ENCODE measurements around the gene SDHAF2.

Gene SDHAF2

DNA sequence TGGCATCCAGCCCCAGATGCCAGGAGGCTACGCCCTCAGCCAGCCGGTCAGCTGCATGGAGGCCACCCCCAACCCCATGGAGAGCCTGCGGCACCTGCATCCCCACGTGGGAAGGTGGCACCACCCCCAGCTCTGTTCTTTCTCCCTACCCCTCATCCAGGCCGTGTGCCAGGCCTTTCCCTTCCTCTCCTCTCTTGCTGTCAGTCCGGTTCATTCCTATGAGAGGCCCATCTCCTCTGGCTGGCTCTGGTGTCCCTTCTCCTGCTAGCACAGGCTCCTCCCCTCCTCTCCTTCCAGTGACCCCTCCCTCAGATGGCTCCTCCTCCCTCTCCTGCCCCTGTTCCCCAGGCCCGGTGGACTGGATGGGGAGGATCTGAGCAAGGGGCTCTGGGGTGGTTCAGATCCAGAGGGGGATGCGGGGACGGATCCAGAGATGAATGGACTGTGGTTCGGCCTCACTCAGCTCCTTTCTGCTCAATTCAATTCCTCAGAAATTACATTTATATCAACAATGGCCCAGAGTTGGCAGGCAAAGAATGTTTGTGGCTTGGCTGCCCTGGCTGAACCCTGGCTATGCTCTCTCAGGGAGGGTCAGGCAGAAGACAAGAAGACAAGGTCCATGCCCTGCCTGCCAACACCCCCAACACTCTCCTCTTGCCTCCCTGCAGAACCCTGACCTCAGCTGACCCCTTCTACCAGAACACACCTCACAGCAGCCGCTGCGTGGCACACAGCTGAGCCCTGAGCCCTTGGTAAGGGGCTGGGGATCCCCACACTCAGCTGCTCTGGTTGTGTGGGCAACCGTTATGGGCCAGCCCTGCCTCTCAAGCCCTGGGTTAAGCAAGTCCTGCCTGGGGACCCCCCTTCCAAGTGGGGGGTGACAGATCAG lies 60.2 kb downstream of the SDHAF2 start:
- DNase-seq (ENCODE audit: insufficient read length, low spot score) (no peak), FAIRE-seq (no peak)
- TF ChIP-seq POU2F2 (IDR thresholded peaks at IDR 0.05; ENCODE audit: low read depth, low read length) = no peak
- no peak for TF ChIP-seq TAF1 (IDR thresholded peaks at IDR 0.05; ENCODE audit: low read depth, low read length)
- TF ChIP-seq SPI1 (IDR thresholded peaks at IDR 0.05; ENCODE audit: low read depth, low read length) = no peak
- no peak for TF ChIP-seq POLR2A (IDR thresholded peaks at IDR 0.05; ENCODE audit: low read depth, low read length)
- no peak for TF ChIP-seq PAX5 (IDR thresholded peaks at IDR 0.05; ENCODE audit: insufficient read depth, low read length, severe bottlenecking)
- no peak for TF ChIP-seq POLR2AphosphoS5 (IDR thresholded peaks at IDR 0.05; ENCODE audit: low read depth, low read length)

DNA sequence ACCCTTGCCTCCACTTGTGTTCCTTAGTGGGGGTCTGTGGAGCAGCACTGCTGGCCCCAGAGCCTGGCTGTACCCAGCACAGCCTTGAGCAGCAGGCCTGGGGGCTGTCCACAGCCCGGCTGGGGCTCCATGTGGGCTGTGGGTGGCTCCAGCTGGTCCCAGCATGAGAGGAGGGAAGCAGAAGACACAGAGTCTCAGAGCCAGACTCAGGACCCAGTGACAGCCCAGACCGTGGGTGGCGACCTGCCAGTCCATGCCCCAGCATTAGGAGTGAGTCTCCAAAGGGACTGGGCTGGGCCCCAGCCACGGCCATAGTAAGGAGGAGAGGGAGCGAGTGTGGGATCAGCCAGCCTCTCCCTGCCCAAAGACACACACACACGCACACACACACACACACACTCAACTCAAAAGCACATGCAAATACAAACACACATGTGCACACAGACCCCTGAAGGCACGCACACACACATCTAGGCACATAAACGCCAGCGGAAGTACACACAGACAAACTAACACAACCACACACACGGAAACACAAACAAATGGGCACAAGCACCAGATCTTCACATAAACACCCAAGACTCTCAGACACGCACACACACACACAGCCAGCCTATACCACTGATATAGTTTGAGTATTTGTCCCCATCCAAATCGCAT lies 61.9 kb downstream of the SDHAF2 start:
- FAIRE-seq (no peak), DNase-seq (ENCODE audit: insufficient read length, low spot score) (no peak)
- TF ChIP-seq TAF1 (IDR thresholded peaks at IDR 0.05; ENCODE audit: low read depth, low read length) (no peak), POLR2AphosphoS5 (IDR thresholded peaks at IDR 0.05; ENCODE audit: low read depth, low read length) (no peak), SPI1 (IDR thresholded peaks at IDR 0.05; ENCODE audit: low read depth, low read length) (no peak), PAX5 (IDR thresholded peaks at IDR 0.05; ENCODE audit: insufficient read depth, low read length, severe bottlenecking) (no peak), POLR2A (IDR thresholded peaks at IDR 0.05; ENCODE audit: low read depth, low read length) (no peak), POU2F2 (IDR thresholded peaks at IDR 0.05; ENCODE audit: low read depth, low read length) (no peak)

DNA sequence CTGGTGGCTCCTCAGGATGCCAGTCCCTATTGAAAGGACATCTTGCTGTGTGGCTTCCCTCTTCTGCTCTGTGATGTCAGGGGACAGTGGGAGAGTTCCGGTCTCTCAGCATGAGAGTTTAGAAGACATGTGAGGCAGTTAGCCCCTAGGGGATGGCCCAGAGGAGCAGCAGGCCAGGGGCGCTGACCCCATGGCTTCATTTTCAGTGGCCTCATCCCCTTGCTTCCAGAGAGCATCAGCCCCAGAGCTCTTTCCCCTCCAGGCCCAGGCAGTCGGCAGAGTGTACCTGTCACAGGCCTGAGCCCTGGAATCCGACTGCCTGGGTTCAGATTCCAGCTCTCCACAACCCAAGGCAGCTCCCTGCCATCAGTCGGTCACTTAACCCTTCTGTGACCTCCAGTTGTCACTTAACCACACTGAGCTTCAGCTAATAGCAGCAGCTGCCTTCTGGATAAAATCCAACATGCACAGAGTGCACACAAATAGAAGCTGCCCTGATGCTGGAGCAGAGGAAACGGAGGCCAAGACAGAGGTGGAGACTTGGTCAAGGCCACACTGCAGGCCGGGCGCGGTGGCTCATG lies 64.5 kb downstream of the SDHAF2 start:
- TF ChIP-seq POLR2A (IDR thresholded peaks at IDR 0.05; ENCODE audit: low read depth, low read length) = no peak
- DNase-seq (ENCODE audit: insufficient read length, low spot score) (no peak), FAIRE-seq (no peak)

DNA sequence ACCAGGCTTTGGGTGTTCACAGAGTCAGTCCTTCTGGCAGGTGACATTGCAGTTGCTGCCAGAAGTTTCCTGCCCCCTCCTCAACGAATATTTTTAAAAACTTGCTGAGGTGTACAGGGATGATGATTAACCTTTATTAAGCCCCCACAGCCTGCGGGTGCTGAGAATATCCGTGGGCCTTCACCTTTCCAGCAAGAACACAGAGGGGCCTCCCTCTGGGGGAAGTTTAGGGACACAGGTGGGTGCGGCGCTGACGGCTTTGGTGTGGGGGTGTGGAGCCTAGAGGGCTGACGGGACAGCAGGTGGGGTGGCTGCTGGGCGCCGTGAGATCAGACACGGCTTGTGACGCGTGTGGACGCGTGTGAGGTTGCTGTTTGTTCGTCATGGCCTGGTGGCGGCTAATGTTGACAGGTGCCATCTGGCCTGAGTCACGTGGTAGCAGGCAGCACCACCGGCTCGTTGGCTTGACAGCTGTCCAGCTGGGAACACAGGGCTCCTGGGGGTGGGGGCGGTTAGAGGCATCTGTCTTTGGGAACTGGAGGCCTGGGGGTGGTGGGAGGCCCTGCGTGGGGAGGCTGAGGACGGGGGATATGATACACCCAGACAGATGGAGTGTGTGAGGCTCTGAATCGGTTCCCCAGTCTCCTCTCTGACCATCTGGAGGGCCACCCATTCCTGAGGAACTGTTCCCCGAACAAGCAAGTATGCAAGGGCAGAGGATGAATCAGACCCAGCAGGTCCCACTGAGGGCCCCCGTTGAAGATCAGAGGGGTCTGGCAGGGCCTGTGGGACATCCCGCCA lies 66.1 kb downstream of the SDHAF2 start:
- DNase-seq (ENCODE audit: insufficient read length, low spot score) (no peak), FAIRE-seq (no peak)
- TF ChIP-seq POLR2AphosphoS5 (IDR thresholded peaks at IDR 0.05; ENCODE audit: low read depth, low read length) = no peak
- TF ChIP-seq POU2F2 (IDR thresholded peaks at IDR 0.05; ENCODE audit: low read depth, low read length) = no peak
- TF ChIP-seq PAX5 (IDR thresholded peaks at IDR 0.05; ENCODE audit: insufficient read depth, low read length, severe bottlenecking) = no peak
- no peak for TF ChIP-seq POLR2A (IDR thresholded peaks at IDR 0.05; ENCODE audit: low read depth, low read length)
- no peak for TF ChIP-seq SPI1 (IDR thresholded peaks at IDR 0.05; ENCODE audit: low read depth, low read length)
- no peak for TF ChIP-seq TAF1 (IDR thresholded peaks at IDR 0.05; ENCODE audit: low read depth, low read length)

Measured in GM12891 (cell line).